Parathyroid adenoma (tissue), 2 donors: ENCODE results near the gene ERVV-1.

Source experiments
- H2AFZ ChIP-seq: fragments of 300-600 bp; sonication (generic); one replicate; pipeline ENCODE4 v1.7.0; 2017; ENCODE audit warnings: antibody characterized with exemption, mild to moderate bottlenecking
- H3K27ac ChIP-seq: fragments of 300-600 bp; sonication (generic); one replicate; pipeline ENCODE4 v1.7.0; 2017
- H3K27me3 ChIP-seq: fragments of 300-600 bp; sonication (generic); one replicate; pipeline ENCODE4 v1.7.0; 2017; ENCODE audit warnings: low read length; ENCODE audit not compliant: control insufficient read depth, insufficient read depth
- H3K36me3 ChIP-seq: fragments of 300-600 bp; sonication (generic); one replicate; pipeline ENCODE4 v1.7.0; 2017; ENCODE audit warnings: low read length; ENCODE audit not compliant: control insufficient read depth, insufficient read depth
- H3K4me1 ChIP-seq: fragments of 300-600 bp; sonication (generic); one replicate; pipeline ENCODE4 v1.7.0; 2017; ENCODE audit warnings: control low read depth
- H3K4me2 ChIP-seq: fragments of 300-600 bp; sonication (generic); one replicate; pipeline ENCODE4 v1.7.0; 2017; ENCODE audit warnings: low read length
- H3K4me3 ChIP-seq: fragments of 300-600 bp; sonication (generic); one replicate; pipeline ENCODE4 v1.7.0; 2017; ENCODE audit warnings: low read depth, low read length
- H3K79me2 ChIP-seq: fragments of 300-600 bp; sonication (generic); one replicate; pipeline ENCODE4 v1.7.0; 2017; ENCODE audit warnings: control low read depth
- H3K9ac ChIP-seq: fragments of 300-600 bp; sonication (generic); one replicate; pipeline ENCODE4 v1.7.0; 2017; ENCODE audit warnings: mild to moderate bottlenecking
- H3K9me3 ChIP-seq: fragments of 300-600 bp; sonication (generic); one replicate; pipeline ENCODE4 v1.7.0; 2017; ENCODE audit warnings: low read length; ENCODE audit not compliant: control insufficient read depth
- CTCF ChIP-seq: fragments of 300-600 bp; sonication (generic); IDR thresholded peaks from one replicate; pipeline ENCODE4 v1.7.0; 2017; ENCODE audit warnings: antibody characterized with exemption, mild to moderate bottlenecking
- donor health status: primary hyperparathyroidism.

Gene ERVV-1

DNA sequence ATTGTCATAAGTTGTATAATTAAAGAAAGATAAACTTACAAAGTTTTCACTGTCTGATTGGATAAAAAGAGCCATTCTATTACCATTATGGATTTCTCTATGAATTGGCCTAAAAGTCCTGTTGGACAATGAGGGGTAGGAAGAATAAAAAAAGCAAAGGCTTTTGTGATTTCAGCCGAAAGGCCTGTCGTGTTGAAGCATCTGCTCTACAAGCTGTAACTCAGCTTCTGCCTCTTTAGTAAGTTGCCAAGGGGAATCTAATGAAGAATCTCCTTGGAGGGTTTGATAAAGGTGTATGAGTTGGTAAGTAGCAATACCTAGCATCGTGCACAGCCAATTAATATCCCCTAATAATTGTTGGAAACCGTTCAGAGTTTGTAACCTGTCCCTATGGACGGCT lies 25.2 kb upstream of the ERVV-1 start:
- Histone ChIP-seq H3K27ac (no peak overlapping the region), H3K9me3 (no peaks in the 10 kb centered on the region), H3K4me2 (no peak overlapping the region), H3K9ac (no peak overlapping the region), H3K27me3 (no peaks in the 10 kb centered on the region), H2AFZ (no peak overlapping the region), H3K36me3 (no peaks in the 10 kb centered on the region), H3K4me3 (no peak overlapping the region), H3K4me1 (no peaks in the 10 kb centered on the region), H3K79me2 (no peaks in the 10 kb centered on the region)
- TF ChIP-seq CTCF = no peak

- Histone ChIP-seq H3K9me3 (no peaks in the 10 kb centered on the region), H3K9ac (no peak overlapping the region), H2AFZ (no peak overlapping the region), H3K27ac (no peak overlapping the region), H3K4me2 (no peak overlapping the region), H3K4me1 (no peaks in the 10 kb centered on the region), H3K79me2 (no peaks in the 10 kb centered on the region), H3K27me3 (no peaks in the 10 kb centered on the region), H3K36me3 (no peaks in the 10 kb centered on the region), H3K4me3 (no peak overlapping the region)
- TF ChIP-seq CTCF = no peak
These were observed 22.8 kb upstream of the ERVV-1 start for GRCh38 chr19:52990759-52991418.

- Histone ChIP-seq H3K27ac (no peak overlapping the region), H3K9me3 (no peaks in the 10 kb centered on the region), H3K4me3 (no peak overlapping the region), H3K4me1 (no peaks in the 10 kb centered on the region), H3K4me2 (no peak overlapping the region), H3K9ac (no peak overlapping the region), H3K36me3 (no peaks in the 10 kb centered on the region), H2AFZ (no peak overlapping the region), H3K79me2 (no peaks in the 10 kb centered on the region), H3K27me3 (no peaks in the 10 kb centered on the region)
- no peak for TF ChIP-seq CTCF
These were observed 22.2 kb upstream of the ERVV-1 start for GRCh38 chr19:52991484-52991883.

DNA sequence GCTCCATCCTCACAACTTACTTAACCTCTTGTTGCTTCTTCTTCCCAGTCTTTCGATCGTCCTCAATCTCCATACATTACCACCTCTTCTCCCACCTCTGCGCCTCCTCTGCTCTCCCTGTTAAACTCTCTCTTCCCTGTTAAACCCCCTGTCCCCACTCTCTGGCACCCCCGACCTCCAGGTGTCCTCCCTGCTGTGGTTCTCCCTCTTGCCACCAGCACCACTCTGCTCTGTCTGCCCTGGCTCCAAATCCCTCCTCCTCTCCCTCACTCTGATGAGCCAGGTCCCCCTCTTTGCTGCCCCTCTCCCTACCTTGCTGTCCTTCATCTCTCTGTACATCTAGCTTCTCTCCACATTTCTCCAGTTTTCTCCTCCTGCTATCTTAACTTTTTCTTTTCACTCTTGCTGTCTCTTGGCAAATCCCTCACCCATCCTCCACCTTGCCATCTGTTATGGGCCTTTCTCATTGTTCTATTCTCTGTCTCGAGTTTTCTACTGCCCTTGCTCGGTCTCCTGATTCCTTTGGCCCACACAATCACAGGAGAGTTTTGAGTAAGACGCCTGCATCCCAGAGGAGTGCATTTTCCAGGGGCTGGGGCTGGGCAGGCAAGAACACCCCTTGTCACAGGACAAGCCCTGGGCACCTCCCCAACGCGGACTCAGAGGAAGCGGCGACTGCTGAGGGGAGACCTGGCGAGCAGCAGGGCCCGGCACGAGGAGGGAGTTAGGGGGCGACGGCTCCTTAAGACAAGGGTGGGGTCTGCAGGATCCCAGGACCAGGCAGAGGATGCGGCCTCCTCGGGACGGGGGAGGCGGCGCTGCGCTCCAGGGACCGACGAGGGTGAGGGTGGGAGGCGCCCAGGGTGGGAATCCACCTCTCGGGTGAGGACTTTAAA lies 21.4 kb upstream of the ERVV-1 start:
- H3K9ac ChIP-seq = no peak overlapping the region
- H3K4me2 ChIP-seq = peak overlapping the region; percentile 61
- no peak overlapping the region for H3K27ac ChIP-seq
- H3K36me3 ChIP-seq = no peaks in the 10 kb centered on the region
- H3K4me3 ChIP-seq = peak overlapping the region; percentile 45
- H2AFZ ChIP-seq = no peak overlapping the region
- no peaks in the 10 kb centered on the region for H3K27me3 ChIP-seq
- no peaks in the 10 kb centered on the region for H3K79me2 ChIP-seq
- H3K9me3 ChIP-seq = no peaks in the 10 kb centered on the region
- no peaks in the 10 kb centered on the region for H3K4me1 ChIP-seq
- TF ChIP-seq CTCF = no peak
